SH-SY5Y (cell line): Measurements from ENCODE around the gene PRRX1.

Source experiments
- GATA2 ChIP-seq: IDR thresholded peaks from 2 replicates; pipeline ENCODE4 v1.6.1; 2011; ENCODE audit warnings: mild to moderate bottlenecking, low read depth, low read length
- GATA3 ChIP-seq: IDR thresholded peaks from 2 replicates; pipeline ENCODE4 v1.6.1; 2011; ENCODE audit warnings: low read depth, mild to moderate bottlenecking, low read length, moderate library complexity

- TF ChIP-seq GATA2 = no peak
- TF ChIP-seq GATA3 = no peak
These were observed 44.5 kb upstream of the PRRX1 start for GRCh38 chr1:170619241-170620028.
